GM12878 (cell line): ENCODE measurements around the gene AKAP7. TPM values are rescaled to one million over a fixed set of nuclear protein-coding genes. Genes with fewer than 3 reads are reported as not detected.

Experiments used
- ATAC-seq: fragments of 200-7000 bp; cut with Tn5 transposase; 3 replicates; pipeline ENCODE4 v1.9.1; 2020; ENCODE audit warnings: mild to moderate bottlenecking, moderate library complexity
- BruUV-seq: library from RNA; stranded (reverse); fragments of 400-500 nt; replicated peaks from 2 replicates; lab custom pipeline; 2021; lab: Mats Ljungman, UMichigan
- CTCF ChIA-PET: fragments of 300-600 bp; sonication (Branson Sonifier 250); formaldehyde crosslinking; extraction: SDS; loops from one replicate; lab custom pipeline; 2021; ENCODE audit warnings: inconsistent platforms; lab: Yijun Ruan, JAX
- POLR2A ChIA-PET: fragments of 350-600 bp; formaldehyde crosslinking; extraction: SDS; loops from one replicate; lab custom pipeline; 2021; ENCODE audit warnings: inconsistent platforms; lab: Charles Lee
- RAD21 ChIA-PET: fragments of 300-600 bp; sonication (Branson Sonifier 250); formaldehyde crosslinking; loops from one replicate; lab custom pipeline; 2023; ENCODE audit warnings: antibody characterized with exemption; ENCODE audit not compliant: unreplicated experiment; lab: Charles Lee
- SMC1A ChIA-PET: fragments of 300-600 bp; sonication (Branson Sonifier 250); formaldehyde crosslinking; loops from one replicate; lab custom pipeline; 2023; ENCODE audit not compliant: unreplicated experiment, uncharacterized antibody; lab: Charles Lee
- DNase-seq: peaks from one replicate; pipeline ENCODE4 v3.0.0-alpha.2; 2011; ENCODE audit warnings: low read depth, low spot score
- FAIRE-seq: peaks from 3 replicates; lab custom pipeline; 2011; peaks lifted over from hg19 to GRCh38; lab: Jason Lieb, UNC
- H2AFZ ChIP-seq: 2 replicates; pipeline ENCODE4 v1.6.0; 2011; ENCODE audit warnings: low read depth, low read length, control low read depth; ENCODE audit not compliant: control insufficient read depth
- H3K27ac ChIP-seq: 2 replicates; pipeline ENCODE4 v1.5.1; 2011; ENCODE audit warnings: control low read depth; ENCODE audit not compliant: control insufficient read depth, insufficient read depth
- H3K27me3 ChIP-seq, 2 experiments: replicated peaks in 1 of 2; 2 replicates each; pipeline versions ENCODE4 v1.6.0 to v1.6.1; 2011; ENCODE audit warnings: low read length in 1 of 2; ENCODE audit not compliant: control insufficient read depth in 2 of 2, insufficient read depth in 2 of 2
- H3K36me3 ChIP-seq, 2 experiments: 2 replicates each; pipeline ENCODE4 v1.5.1; 2011; ENCODE audit warnings: low read length in 1 of 2; ENCODE audit not compliant: control insufficient read depth in 2 of 2, insufficient read depth in 2 of 2
- H3K4me1 ChIP-seq: 2 replicates; pipeline ENCODE4 v1.6.1; 2011; ENCODE audit warnings: mild to moderate bottlenecking, low read length, moderate library complexity, mixed read lengths; ENCODE audit not compliant: control insufficient read depth, insufficient read depth
- H3K4me2 ChIP-seq: 2 replicates; pipeline ENCODE4 v1.6.0; 2011; ENCODE audit warnings: control low read depth; ENCODE audit not compliant: control insufficient read depth, insufficient read depth
- H3K4me3 ChIP-seq: fragments of 200-600 bp; sonication (generic); 2 replicates; pipeline ENCODE4 v1.5.1; 2016
- H3K79me2 ChIP-seq: 2 replicates; pipeline ENCODE4 v1.6.0; 2011; ENCODE audit warnings: low read length; ENCODE audit not compliant: control insufficient read depth, insufficient read depth
- H3K9ac ChIP-seq: 2 replicates; pipeline ENCODE4 v1.8.0; 2011; ENCODE audit warnings: low read length, control low read depth, mixed read lengths; ENCODE audit not compliant: control insufficient read depth, insufficient read depth
- H3K9me3 ChIP-seq: replicated peaks from 3 replicates; pipeline ENCODE4 v1.5.1; 2011; ENCODE audit warnings: mild to moderate bottlenecking, low read length; ENCODE audit not compliant: control insufficient read depth, insufficient read depth
- H4K20me1 ChIP-seq: 2 replicates; pipeline ENCODE4 v1.6.0; 2011; ENCODE audit not compliant: control insufficient read depth, insufficient read depth
- CBX5 ChIP-seq: sonication (generic); IDR thresholded peaks from 2 replicates; pipeline ENCODE4 v1.6.1; 2016; ENCODE audit warnings: low read depth, moderate library complexity, mild to moderate bottlenecking, inconsistent platforms
- CHD1 ChIP-seq: IDR thresholded peaks from 2 replicates; pipeline ENCODE4 v1.6.1; 2012; ENCODE audit warnings: low read depth, low read length, improper control_type of control experiment
- MEF2A ChIP-seq: IDR thresholded peaks from 2 replicates; pipeline ENCODE4 v1.6.1; 2011; ENCODE audit warnings: low read depth, mild to moderate bottlenecking, low read length, moderate library complexity; ENCODE audit not compliant: insufficient read depth
- NRF1 ChIP-seq: conservative IDR thresholded peaks from 2 replicates; pipeline ENCODE4 v1.6.1; 2011; ENCODE audit warnings: mild to moderate bottlenecking, low read depth, low read length, improper control_type of control experiment
- POLR2AphosphoS2 ChIP-seq: IDR thresholded peaks from 2 replicates; pipeline ENCODE4 v1.6.1; 2011; ENCODE audit warnings: low read depth, mild to moderate bottlenecking, low read length, improper control_type of control experiment, moderate library complexity
- POLR2AphosphoS5 ChIP-seq: IDR thresholded peaks from 2 replicates; pipeline ENCODE4 v1.6.1; 2011; ENCODE audit warnings: mild to moderate bottlenecking, low read length, inconsistent platforms
- RELA ChIP-seq: fragments of 450-650 bp; IDR thresholded peaks from 2 replicates; pipeline ENCODE4 v1.8.0; 2014; ENCODE audit warnings: borderline replicate concordance; ENCODE audit not compliant: partially characterized antibody
- TARDBP ChIP-seq: IDR thresholded peaks from 2 replicates; pipeline ENCODE4 v1.6.1; 2016; ENCODE audit warnings: borderline replicate concordance
- WGBS: methylation state at CpG from one replicate; pipeline ENCODE4 v1.1.6; 2016; ENCODE audit warnings: low lambda C conversion rate; ENCODE audit not compliant: insufficient replicate concordance, insufficient coverage; ENCODE audit errors: missing lambda C conversion rate; 5-methylcytosine and 5-hydroxymethylcytosine counted together
- in situ Hi-C: fragments of 300-500 bp; cut with MboI; formaldehyde crosslinking; loops from 9 replicates; pipeline ENCODE4 v1.14.3; 2018; ENCODE audit warnings: mixed read lengths
- intact Hi-C: fragments of 100-400 bp; cut with micrococcal nuclease; formaldehyde crosslinking; loops from one replicate; pipeline ENCODE4 v1.14.2; 2022; ENCODE audit not compliant: unreplicated experiment
- polyA plus RNA-seq, 11 experiments: library from polyadenylated mRNA; depleted of rRNA in 4 of 11; unstranded in 6 of 11; stranded (reverse) in 5 of 11; fragments of >200 nt; fragmentation: Nextera tagmentation in 4 of 11; fragmentation: Illumina TruSeq in 1 of 11; extraction: Ambion mirVana in 4 of 11; extraction: Trizol in 1 of 11; gene quantifications; 1 replicate in 1 of 11; 2 replicates in 10 of 11; pipeline versions ENCODE4 v1.2.1 to v1.2.3, GENCODE V29; 2011 to 2016; ENCODE audit warnings: inconsistent platforms in 2 of 11, missing spikeins in 2 of 11, low read depth in 1 of 11
- total RNA-seq, 4 experiments: library from RNA; depleted of rRNA in 3 of 4; stranded (reverse); fragments of >200 nt in 3 of 4; fragmentation: Illumina TruSeq in 1 of 4; extraction: Trizol in 1 of 4; gene quantifications; 2 replicates each; pipeline versions ENCODE4 v1.2.1 to v1.2.3, GENCODE V29; 2013 to 2021
- TF ChIP-seq, protein P1 (sequence below): IDR thresholded peaks from 2 replicates; pipeline ENCODE4 v1.6.1; 2012; ENCODE audit warnings: improper control_type of control experiment, low read depth, low read length; ENCODE audit not compliant: insufficient replicate concordance

The AKAP7 gene
- total and polyA plus RNA-seq, 10 of the 15 experiments (the other 5 are each of a cell fraction or from before 2014, with no cell fraction given) = 0.06 to 0.58 (median 0.28) TPM; not detected in 1

GRCh38 chr6:131231103-131231502 lies 95.8 kb downstream of the AKAP7 start (continued):
- TF ChIP-seq RELA (no peak), POLR2AphosphoS2 (no peak)

DNA sequence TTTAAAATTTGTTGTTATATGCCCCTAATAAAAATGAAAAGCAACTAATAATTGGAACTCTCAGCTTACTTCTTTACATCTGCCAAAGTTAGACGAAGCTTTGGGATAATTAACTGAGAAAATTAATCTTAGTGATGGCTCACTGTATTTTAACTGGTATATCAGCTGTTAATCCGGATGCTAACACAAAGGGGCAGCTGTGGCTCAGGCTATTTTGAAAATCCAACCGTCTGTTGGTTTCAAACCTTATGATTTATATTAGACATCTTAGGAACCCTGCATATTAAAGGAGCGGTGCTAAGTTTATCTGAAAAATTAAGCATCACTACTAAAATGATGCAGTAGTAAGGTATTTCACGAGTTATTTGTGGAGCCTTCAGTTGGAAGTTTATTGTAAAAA lies 96.6 kb downstream of the AKAP7 start:
- FAIRE-seq (no peak), DNase-seq (no peak), ATAC-seq (no peak)
- H3K4me2 ChIP-seq = no peak overlapping the region
- H3K27me3 ChIP-seq = no peaks in the 10 kb centered on the region; a peak in 1 of 4 replicates
- H3K79me2 ChIP-seq = no peaks in the 10 kb centered on the region
- H3K9ac ChIP-seq = no peak overlapping the region
- 29% methylated on average over 5 of the region's 5 CpGs for whole genome bisulfite sequencing
- H3K36me3 ChIP-seq = no peaks in the 10 kb centered on the region
- RAD21 ChIA-PET = no interaction called here
- H3K9me3 ChIP-seq = no peaks in the 10 kb centered on the region
- SMC1A ChIA-PET = no interaction called here
- intact Hi-C loops = no loop called here
- in situ Hi-C loops = no loop called here
- H3K4me3 ChIP-seq = no peak overlapping the region
- TF ChIP-seq CHD1 (no peak), MEF2A (no peak)
- H3K4me1 ChIP-seq = no peaks in the 10 kb centered on the region
- CTCF ChIA-PET = no interaction called here
- H4K20me1 ChIP-seq = no peaks in the 10 kb centered on the region
- POLR2A ChIA-PET = no interaction called here
- H3K27ac ChIP-seq = no peak overlapping the region
- BruUV-seq = no TSS peak
- H2AFZ ChIP-seq = no peak overlapping the region

DNA sequence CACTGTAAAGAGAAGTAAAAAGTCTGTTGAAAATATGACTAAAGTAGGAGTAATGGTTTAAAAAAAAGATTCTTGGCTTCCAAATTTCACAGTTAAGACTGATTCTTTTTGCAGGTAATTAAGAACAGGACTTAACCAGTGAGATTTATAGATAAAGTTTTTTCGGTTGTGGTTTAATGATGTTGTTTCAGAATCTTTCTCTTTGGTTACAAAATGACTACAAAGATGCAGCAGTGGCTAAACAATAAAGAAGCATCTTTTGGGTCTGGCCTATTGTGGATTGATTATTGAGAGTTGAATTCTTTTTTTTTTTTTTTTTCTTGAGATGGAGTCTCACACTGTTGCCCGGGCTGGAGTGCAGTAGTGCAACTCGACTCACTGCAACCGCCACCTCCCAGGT lies 109.7 kb downstream of the AKAP7 start:
- ChIA-PET SMC1A (no interaction called here), RAD21 (no interaction called here), POLR2A (interaction anchor here (0.6 kb wide), 1 partner anchor 68 kb away, joined by 3 read pairs; no protein-coding TSS in a partner anchor), CTCF (no interaction called here)
- 92% methylated on average over 4 of the region's 4 CpGs for WGBS
- Histone ChIP-seq H2AFZ (no peak overlapping the region), H3K4me3 (no peak overlapping the region), H3K9ac (no peak overlapping the region), H3K27me3 (0 out of 4 replicates have a peak, but pooled peaks cover 0 to 1% of the 10 kb centered on the region in 2 experiments), H3K9me3 (no peaks in the 10 kb centered on the region), H3K36me3 (no peaks in the 10 kb centered on the region), H4K20me1 (no peaks in the 10 kb centered on the region), H3K79me2 (no peaks in the 10 kb centered on the region), H3K4me1 (no peaks in the 10 kb centered on the region), H3K4me2 (no peak overlapping the region), H3K27ac (no peak overlapping the region)
- in situ Hi-C loops = no loop called here
- no TSS peak for BruUV-seq
- DNase-seq = no peak
- intact Hi-C loops = no loop called here
- FAIRE-seq = no peak
- ATAC-seq = no peak
- TF ChIP-seq POLR2AphosphoS5 (no peak), CBX5 (no peak), NRF1 (no peak), TARDBP (no peak)
- TF ChIP-seq, protein P1, sequence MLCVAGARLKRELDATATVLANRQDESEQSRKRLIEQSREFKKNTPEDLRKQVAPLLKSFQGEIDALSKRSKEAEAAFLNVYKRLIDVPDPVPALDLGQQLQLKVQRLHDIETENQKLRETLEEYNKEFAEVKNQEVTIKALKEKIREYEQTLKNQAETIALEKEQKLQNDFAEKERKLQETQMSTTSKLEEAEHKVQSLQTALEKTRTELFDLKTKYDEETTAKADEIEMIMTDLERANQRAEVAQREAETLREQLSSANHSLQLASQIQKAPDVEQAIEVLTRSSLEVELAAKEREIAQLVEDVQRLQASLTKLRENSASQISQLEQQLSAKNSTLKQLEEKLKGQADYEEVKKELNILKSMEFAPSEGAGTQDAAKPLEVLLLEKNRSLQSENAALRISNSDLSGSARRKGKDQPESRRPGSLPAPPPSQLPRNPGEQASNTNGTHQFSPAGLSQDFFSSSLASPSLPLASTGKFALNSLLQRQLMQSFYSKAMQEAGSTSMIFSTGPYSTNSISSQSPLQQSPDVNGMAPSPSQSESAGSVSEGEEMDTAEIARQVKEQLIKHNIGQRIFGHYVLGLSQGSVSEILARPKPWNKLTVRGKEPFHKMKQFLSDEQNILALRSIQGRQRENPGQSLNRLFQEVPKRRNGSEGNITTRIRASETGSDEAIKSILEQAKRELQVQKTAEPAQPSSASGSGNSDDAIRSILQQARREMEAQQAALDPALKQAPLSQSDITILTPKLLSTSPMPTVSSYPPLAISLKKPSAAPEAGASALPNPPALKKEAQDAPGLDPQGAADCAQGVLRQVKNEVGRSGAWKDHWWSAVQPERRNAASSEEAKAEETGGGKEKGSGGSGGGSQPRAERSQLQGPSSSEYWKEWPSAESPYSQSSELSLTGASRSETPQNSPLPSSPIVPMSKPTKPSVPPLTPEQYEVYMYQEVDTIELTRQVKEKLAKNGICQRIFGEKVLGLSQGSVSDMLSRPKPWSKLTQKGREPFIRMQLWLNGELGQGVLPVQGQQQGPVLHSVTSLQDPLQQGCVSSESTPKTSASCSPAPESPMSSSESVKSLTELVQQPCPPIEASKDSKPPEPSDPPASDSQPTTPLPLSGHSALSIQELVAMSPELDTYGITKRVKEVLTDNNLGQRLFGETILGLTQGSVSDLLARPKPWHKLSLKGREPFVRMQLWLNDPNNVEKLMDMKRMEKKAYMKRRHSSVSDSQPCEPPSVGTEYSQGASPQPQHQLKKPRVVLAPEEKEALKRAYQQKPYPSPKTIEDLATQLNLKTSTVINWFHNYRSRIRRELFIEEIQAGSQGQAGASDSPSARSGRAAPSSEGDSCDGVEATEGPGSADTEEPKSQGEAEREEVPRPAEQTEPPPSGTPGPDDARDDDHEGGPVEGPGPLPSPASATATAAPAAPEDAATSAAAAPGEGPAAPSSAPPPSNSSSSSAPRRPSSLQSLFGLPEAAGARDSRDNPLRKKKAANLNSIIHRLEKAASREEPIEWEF = no peak
